Suprapubic skin (tissue), 3 donors: Measurements from ENCODE around the gene FOXN1.

ENCODE experiments used
- CTCF ChIP-seq, 2 donors: fragments of 200-600 bp in 1 of 2; fragments of 450-650 bp in 1 of 2; sonication (generic) in 1 of 2; IDR thresholded peaks; one replicate each; pipeline ENCODE4 v1.5.1; 2016 to 2019; ENCODE audit warnings: antibody characterized with exemption in 2 of 2, mild to moderate bottlenecking in 1 of 2, moderate library complexity in 1 of 2
- POLR2AphosphoS5 ChIP-seq, 3 donors: sonication (generic); formaldehyde crosslinking; IDR thresholded peaks; one replicate each; pipeline ENCODE4 v1.6.1; 2017; ENCODE audit warnings: antibody characterized with exemption in 3 of 3

GRCh38 chr17:28580959-28581358, 74.8 kb downstream of the FOXN1 start:
- TF ChIP-seq CTCF (IDR thresholded peaks at IDR 0.05) (no peak), POLR2AphosphoS5 (IDR thresholded peaks at IDR 0.05) (no peak)
